Body of pancreas (tissue), 4 donors: ENCODE results near the gene ARHGEF28.

ENCODE experiments used
- POLR2A ChIP-seq, 3 donors: fragments of 450-650 bp; IDR thresholded peaks; one replicate each; pipeline ENCODE4 v1.6.1; 2016; ENCODE audit warnings: antibody characterized with exemption in 3 of 3, mild to moderate bottlenecking in 2 of 3
- TF ChIP-seq, protein P1 (sequence below), 7 experiments: fragments of 450-650 bp in 4 of 7; fragments of 200-600 bp in 3 of 7; sonication (generic) in 3 of 7; IDR thresholded peaks; one replicate each; pipeline ENCODE4 v1.5.1; 2016 to 2019; ENCODE audit warnings: antibody characterized with exemption in 7 of 7

DNA sequence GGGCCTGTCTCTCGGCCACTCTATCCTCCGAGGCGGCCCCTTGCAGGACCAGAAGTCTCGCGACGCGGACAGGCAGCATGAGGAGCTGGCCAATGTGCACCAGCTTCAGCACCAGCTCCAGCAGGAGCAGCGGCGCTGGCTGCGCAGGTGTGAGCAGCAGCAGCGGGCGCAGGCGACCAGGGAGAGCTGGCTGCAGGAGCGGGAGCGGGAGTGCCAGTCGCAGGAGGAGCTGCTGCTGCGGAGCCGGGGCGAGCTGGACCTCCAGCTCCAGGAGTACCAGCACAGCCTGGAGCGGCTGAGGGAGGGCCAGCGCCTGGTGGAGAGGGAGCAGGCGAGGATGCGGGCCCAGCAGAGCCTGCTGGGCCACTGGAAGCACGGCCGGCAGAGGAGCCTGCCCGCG, 283.5 kb downstream of the ARHGEF28 start:
- TF ChIP-seq, protein P1, sequence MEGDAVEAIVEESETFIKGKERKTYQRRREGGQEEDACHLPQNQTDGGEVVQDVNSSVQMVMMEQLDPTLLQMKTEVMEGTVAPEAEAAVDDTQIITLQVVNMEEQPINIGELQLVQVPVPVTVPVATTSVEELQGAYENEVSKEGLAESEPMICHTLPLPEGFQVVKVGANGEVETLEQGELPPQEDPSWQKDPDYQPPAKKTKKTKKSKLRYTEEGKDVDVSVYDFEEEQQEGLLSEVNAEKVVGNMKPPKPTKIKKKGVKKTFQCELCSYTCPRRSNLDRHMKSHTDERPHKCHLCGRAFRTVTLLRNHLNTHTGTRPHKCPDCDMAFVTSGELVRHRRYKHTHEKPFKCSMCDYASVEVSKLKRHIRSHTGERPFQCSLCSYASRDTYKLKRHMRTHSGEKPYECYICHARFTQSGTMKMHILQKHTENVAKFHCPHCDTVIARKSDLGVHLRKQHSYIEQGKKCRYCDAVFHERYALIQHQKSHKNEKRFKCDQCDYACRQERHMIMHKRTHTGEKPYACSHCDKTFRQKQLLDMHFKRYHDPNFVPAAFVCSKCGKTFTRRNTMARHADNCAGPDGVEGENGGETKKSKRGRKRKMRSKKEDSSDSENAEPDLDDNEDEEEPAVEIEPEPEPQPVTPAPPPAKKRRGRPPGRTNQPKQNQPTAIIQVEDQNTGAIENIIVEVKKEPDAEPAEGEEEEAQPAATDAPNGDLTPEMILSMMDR (IDR thresholded peaks at IDR 0.05) = no peak
- no peak for TF ChIP-seq POLR2A (IDR thresholded peaks at IDR 0.05)
